GM15510 (cell line): Measurements from ENCODE around the gene BCL2.

Experiments used
- POLR2A ChIP-seq: IDR thresholded peaks from 3 replicates; pipeline ENCODE4 v1.6.1; 2011; ENCODE audit warnings: borderline replicate concordance; ENCODE audit not compliant: insufficient read length; ENCODE audit errors: extremely low read depth

The BCL2 gene

GRCh38 chr18:63306819-63307550, 12.6 kb downstream of the BCL2 start:
- no peak for TF ChIP-seq POLR2A

GRCh38 chr18:63306249-63306648, 13.3 kb downstream of the BCL2 start:
- TF ChIP-seq POLR2A = no peak

DNA sequence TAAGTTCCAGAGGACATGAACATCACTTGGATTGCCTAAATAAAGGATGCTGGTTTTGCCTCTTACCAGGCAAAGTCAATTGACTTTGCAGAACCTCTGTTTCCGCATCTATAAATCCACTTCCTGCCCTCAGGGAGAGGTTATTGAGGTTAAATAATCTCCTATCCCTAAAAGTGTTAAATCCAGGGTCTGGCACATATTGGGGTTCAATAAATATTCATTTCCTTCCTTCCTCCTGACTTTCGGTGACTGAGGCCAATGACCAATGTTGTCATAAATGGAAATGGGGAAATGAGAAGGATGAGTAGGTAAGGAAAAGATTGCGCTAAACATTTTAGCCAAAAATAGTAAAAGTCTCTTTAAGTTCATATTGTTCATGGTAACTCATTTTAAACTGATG, 16.0 kb downstream of the BCL2 start:
- no peak for TF ChIP-seq POLR2A

DNA sequence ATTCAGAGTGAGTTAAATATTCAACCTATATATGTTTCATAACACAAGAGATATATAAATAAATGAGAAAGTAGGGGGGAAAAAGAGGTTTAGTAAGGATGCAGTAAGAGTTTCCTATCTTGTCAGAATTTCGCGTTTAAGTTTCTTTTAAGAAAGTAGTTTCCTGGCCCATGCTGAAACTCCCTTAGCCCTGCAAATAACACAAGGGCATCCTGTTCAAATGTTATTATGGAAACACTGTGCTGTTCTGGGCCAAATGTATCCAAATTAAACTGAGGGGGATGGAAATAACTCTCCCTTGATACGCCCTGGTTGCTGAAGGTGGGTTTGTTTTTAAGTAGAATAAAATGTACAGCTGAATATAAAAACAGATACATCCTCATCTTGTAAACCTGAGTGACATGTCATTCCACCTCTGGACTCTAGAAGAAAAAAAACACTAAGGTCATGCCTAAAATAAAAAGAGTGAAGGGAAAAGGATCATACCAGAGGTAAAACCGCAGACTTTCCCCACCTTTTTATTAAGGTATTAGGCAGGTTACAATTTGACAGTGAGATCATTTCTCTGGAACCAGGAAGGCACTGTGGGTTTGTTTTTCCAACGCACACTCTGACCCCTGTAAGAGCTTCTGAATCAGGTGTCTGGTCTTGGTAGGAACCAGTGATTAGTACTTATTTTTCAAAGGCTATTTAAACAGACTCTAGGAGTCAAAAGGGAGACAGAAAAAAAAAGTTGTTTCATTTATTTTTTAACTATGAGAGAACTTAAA, 16.7 kb downstream of the BCL2 start:
- TF ChIP-seq POLR2A = no peak

- TF ChIP-seq POLR2A = no peak
Measured at GRCh38 chr18:63302220-63302619, 17.3 kb downstream of the BCL2 start.

DNA sequence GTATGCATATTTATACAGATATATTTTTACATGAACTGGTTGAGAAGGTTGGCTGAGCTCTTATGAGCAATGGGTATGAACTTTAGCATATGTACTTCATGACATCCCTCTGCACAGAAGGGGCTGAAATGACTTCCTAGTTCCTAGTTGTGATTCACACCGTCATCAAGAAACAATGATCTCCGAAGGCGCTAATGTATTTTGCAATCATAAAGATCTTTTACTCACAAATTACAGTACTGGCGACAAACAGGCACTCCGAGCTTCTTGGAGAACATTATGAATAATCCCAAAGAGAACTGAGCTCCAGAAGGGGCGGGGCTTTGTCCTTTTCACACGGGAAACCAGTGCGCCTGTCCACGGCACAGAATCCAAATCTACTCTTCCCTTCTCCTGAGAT, 18.1 kb downstream of the BCL2 start:
- TF ChIP-seq POLR2A = no peak

GRCh38 chr18:63299837-63300745, 19.5 kb downstream of the BCL2 start:
- no peak for TF ChIP-seq POLR2A

DNA sequence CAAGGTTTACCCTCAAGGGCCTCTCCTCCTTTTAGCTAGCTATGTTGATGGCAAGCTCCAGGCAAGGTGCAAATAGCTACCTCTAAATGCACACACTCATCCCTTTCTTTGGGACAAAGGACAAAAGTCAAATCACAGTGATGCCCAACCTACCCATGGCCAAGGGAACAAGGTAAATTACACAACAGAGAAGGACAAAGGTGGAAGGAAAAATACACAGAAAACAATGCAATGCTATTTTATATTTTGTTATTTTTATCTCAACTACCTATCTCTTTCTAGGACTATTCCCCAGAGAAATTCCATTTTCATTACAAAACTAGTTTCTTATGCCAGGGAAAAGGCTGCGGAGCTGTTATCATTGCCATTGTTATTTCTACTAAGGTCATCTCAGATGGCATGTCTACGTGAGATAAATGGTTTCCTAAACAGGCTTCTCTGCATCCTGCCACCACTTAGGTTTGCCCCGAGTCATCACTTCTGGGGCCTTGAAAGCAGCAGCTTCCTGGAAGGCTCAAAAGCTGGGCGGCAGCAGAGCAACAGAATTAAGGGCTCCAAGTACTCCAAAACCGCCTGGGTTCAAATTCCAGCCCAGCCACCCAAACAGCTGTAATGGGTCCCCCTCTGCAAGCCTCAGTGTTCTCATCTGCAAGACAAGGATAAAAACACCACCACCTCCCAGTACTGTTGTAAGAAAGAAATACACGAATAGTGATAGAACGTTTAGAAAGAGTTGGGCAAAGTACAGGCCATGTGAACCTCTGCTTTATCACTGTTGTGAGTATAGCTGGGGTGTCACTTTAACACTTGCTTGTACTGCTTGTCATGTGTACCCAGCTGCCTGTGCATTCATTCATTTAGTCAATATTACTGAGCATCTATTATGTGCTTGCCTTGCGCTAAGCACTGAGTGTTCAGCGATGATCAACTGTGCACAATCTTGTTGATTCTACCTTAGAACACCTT, 20.9 kb downstream of the BCL2 start:
- TF ChIP-seq POLR2A = no peak

DNA sequence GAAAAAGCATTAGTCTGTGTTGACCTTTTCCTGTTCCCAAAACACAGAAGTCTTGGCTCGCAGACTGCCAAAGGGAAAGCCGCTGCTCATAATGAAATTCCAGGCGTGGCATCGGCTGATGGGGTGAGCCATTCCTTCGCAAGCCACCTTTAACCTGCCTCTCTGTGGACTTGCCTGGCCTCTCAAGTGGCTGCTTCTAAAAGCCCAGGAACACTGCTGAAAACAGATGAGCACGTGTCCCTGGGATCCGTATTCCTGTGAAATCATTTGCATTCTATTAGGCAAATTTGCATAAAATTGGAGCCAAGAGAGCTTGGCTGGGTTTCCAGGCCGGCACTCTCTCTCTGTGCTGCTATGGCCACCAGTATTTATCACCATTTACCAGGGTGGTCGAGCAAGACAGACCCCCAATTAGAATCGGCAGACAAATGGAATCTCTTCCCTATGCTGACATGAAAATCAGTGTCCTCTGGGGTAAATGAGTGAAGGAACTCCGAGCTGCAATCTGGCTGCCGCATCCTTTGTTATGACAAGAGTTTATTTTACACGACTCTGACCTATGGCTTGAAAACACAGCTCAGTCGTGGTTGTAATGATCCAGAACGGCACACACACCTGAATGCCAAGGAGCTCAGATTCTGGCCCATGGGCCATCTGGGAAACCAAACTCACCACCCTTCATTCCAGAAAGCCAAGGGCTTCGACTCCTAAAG, 21.7 kb downstream of the BCL2 start:
- no peak for TF ChIP-seq POLR2A

GRCh38 chr18:63293935-63294334, 25.6 kb downstream of the BCL2 start:
- no peak for TF ChIP-seq POLR2A

DNA sequence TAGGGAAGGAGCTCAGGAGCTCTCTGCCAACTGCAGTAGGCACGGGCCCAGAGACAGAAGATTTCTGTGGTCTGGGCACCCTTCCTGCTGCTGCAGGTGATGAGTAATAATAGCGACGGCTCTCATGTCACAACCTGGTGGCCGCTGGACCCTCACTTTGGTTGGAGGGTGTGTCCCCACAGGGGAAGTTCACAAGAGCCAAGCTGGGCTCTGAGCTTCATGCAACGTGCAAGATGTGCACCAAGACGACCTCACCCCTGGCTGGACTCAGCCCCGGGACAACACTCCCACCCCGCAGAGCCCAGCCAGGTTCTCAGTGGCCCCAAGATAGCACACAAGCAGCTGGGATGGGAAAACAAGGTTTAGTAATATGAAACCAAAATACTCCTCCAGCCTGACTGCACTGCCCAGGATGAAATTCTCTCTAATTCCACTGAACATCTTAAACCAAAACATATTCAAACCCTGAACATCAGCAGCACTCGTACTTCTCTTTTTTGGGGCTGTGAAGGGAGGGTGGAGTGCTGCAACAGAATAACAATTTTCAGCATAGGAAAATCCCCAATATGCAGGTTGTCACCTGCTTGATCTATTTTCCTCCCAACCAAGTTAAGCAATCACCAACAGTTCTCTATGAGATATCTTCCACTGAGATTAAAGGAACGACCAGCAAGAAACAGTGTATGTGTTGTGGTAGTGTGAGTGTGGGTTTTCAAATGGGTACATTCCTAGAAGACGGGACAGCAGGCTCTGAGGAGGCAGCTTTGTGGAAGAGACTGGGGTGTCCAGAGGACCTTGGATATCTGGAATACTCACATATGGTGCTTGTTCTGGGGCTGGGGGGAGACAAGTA, 26.5 kb downstream of the BCL2 start:
- TF ChIP-seq POLR2A = no peak

GRCh38 chr18:63291278-63291677, 28.3 kb downstream of the BCL2 start:
- TF ChIP-seq POLR2A = no peak
